GM08714 (cell line): ENCODE data around the gene PCBP4.
A peak's percentile ranks its signal among the peaks of the same experiment; 100 is the strongest.
"Not testable (repeated sequence)": the region's sequence is repeated elsewhere in the genome, so short reads cannot be mapped to it uniquely, and the experiment has no call there.

ENCODE experiments used
- H3K4me3 ChIP-seq: fragments of 200-500 bp; sonication (Bioruptor generic); 2 replicates; pipeline ENCODE4 v1.5.1; 2014; ENCODE audit warnings: mild to moderate bottlenecking, low read length, inconsistent platforms
- ZNF274 ChIP-seq: IDR thresholded peaks from 2 replicates; pipeline ENCODE4 v1.6.1; 2012; ENCODE audit warnings: mild to moderate bottlenecking, low read depth, low read length

The PCBP4 gene

DNA sequence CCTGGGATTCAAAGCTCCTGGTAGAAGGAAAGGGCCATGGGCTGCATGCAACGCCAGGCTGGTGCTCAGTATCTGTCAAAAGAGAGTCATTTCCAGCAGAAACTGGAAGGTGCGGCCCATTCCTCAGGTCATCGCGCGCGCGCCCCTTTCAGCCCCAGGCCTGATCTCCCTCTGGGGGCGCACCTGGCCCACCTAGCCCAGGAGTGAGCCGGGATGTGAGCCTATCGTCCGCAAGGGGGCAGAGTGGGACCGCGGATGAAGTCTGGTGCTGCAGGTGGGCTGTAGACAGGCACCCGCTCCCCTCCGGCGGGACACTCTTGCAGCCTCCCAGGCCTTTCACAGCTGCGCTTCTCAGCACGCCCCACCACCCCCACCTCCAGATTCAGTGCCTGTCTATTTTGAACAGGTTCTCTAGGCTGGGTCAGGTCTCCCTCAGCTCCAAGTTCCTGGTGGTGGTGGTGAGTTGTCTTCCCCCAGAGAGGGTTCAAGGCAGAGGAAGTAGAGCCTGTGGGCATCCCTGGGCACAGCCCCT, 34.3 kb upstream of the PCBP4 start:
- TF ChIP-seq ZNF274: no peak
- H3K4me3 ChIP-seq: no peak overlapping the region

DNA sequence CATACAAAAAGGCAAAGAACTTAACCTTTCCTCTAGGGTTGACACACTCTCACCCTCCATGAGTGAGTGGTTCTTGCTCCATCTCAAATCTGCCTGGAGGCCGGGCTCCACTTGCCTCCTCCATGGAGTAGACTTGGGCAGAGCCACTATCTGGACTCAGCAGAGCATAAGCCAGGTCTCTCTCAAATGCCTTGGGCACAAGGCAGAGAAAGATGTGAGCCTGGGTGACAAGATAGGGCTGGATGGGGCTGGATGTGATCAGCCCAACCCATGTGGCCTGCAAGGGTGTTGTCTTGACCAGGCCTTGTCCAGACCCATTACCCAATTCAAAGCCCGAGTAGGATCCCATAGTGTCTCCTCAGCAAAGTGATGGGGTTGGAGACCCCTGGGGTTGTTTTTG, 32.6 kb upstream of the PCBP4 start:
- H3K4me3 ChIP-seq: no peak overlapping the region
- TF ChIP-seq ZNF274: no peak

DNA sequence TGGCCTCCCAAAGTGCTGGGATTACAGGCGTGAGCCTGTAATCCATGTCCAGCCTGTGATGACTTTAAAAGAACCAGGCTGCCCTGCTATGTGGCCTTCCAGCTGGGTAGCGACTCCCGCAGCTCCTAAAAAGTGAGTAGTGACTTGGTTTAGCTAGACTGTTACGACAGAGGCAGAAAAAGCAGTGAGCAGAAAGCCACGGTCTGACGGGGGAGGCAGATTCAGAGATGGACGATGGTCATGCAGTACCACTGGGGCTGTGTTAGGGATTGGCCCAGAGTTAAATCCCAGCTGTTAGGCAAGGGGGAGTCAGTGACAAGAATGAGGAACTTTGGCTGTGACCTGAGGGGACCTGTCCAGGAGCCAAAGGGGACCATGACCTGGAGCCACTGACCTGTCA, 31.5 kb upstream of the PCBP4 start:
- TF ChIP-seq ZNF274: no peak
- H3K4me3 ChIP-seq: no peak overlapping the region

DNA sequence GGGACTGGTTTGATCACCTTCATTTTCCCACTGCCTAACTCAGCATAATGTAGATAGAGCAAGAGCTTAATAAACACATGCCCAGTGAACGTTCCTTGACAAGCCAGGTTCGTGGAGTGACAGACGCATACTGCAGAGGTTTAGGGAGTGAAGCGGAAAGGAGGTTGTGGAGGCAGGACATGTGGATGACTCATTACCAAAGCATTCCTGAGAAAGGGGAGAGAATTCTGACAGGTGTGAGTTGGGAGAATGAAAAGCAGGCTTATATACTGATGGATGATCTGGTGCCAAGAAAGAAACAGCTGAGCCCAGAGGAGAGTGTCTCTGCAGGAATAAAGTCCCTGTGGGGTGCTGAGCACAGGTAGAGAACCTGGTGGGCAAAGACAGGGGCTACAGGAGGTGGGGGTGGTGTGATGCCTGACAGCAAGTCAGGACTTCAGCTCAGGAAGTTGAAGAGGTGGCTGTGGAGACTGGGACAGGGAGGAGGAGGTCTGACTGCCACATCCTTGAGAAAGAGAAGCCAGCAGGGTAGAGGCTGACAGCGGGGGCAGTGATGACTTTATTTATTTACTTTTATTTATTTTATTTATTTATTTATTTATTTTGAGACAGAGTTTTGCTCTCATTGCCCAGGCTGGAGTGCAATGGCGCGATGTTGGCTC, 30.8 kb upstream of the PCBP4 start:
- H3K4me3 ChIP-seq: no peak overlapping the region
- TF ChIP-seq ZNF274: no peak

DNA sequence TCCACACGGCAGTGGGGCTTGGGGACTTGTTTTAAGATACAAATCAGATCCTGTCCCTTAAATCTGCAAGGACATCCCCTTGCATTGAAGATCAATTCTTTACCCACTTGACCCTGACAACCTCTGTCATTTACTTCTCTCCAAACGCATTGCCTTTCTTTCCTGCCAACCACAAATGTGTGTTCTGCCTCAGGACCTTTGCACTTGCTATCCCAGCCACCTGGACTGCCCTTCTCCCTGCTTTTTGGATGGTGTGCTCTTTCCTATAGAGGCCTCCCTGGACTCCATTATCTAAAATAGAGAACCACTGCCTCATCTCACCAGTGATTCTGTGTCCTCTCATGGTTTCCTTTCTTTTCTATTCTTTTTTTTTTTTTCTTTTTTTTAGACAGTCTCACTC, 29.9 kb upstream of the PCBP4 start:
- TF ChIP-seq ZNF274: no peak
- H3K4me3 ChIP-seq: no peak overlapping the region

DNA sequence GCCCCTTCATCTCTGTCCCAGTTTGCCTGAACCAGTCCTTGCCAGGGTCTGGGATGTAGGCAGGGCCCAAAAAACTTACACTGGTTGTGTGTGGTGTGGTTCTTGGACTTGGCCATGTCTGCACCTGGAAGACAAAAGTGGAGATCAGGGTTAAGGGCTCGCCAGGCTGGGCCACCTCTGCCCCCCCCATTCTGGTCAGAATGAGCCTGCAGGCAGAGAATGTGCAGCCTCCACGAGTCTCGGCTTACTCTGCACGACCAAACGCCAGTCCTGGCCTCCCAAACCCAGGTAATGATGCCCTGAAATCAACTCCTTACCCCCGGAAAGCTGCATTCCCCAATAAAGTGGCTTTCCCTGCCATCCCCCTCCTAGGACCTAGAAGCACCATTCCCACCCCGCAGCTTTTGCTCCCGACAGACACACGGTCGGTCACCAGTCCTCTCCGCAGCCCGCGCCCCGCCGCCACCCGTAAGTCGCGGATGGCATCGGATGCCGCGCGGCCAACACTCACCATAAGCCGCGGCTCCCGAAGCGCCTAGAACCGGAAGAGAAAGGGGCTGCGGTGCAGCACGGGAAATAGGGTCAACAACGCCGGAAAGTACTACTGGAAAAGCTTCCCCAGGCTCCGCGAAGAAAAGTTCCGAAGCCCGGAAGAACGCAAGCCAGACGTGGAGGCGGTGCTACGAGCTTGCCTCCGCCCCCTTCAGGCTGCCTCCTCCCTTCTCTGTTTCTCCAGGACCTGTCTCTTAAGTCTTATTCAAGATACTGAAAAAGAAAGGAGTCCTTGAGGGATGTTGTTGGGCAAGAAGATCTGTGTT, 28.3 kb upstream of the PCBP4 start, which contains the start of gene RPL29:
RPL29 (minus strand) TSS at position 550 of the 818 bp plus-strand sequence; CDS start at position 116, 434 bp downstream.
- peak within 1 kb of the TSS; percentile 80 for H3K4me3 ChIP-seq
- TF ChIP-seq ZNF274: no peak

DNA sequence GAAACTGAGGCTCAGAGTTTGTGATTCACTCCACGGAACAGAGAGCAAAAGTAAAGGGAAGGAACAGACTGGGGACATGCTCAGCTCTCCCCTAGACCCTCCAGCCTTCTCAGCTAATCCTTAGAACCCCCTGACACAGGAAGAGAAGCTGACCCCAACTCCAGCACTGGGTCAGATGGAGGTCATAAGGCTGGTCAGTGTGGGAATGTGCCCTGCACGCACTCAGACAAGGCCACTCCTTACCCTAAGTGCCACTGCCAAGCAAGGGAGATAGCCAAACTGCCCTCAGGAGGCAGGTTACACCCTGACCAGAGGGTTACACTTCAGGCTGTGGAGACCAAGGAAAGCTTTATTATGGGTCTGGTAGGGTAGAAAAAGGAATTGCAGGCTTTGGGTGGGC, 27.3 kb upstream of the PCBP4 start:
- no peak for TF ChIP-seq ZNF274
- H3K4me3 ChIP-seq: peak overlapping the region; percentile 80

DNA sequence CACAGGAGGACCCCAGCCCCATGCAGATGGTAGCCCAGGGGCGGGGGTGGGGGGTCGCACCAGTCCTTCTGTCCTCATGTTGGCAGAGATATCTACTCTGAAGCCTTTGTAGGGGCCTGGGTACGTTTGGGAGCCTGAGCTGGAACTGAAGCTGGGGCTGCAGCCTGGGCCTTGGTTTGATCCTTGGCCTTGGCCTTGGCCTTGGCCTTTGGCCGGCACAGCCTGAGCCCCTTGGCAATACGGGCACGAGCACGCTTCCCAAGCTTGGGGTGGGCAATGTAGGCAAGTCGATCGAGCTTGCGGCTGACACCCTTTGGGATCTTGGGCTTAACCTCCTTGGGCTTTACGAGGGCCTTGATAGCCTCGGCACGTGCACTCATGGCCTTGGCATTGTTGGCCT, 26.4 kb upstream of the PCBP4 start:
- not testable (repeated sequence) for H3K4me3 ChIP-seq

DNA sequence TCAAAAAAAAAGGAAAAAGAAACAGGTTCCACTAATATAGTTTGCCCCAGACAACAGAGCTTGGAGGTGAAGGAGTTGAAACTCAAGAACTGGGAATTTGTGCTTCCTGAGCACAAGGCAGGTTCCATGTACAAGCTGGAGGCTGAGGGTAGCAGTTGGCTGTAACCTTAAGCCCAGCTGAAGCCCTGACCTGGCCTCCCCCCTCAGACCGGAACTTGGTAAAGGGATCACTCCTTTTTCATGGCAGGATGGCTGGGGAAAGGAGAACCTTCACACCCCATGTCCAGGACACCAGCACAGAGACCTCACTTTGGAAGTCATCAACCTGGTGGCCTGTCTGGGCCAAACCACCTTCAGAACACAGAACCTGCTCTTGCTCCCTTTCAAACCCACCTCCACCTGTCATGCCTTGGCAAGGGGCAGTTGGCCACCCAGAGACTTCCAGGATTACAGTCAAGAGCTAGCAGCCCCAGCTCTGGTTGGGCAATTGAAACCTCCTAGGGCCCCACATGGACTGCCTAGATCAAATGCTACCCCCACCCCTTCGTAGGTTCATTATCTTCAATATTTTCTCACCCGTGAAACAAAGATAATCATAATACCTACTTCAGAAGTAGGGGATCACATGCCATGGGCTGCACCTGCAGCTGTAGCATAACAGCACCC, 24.9 kb upstream of the PCBP4 start:
- no peak overlapping the region for H3K4me3 ChIP-seq
- TF ChIP-seq ZNF274: no peak

DNA sequence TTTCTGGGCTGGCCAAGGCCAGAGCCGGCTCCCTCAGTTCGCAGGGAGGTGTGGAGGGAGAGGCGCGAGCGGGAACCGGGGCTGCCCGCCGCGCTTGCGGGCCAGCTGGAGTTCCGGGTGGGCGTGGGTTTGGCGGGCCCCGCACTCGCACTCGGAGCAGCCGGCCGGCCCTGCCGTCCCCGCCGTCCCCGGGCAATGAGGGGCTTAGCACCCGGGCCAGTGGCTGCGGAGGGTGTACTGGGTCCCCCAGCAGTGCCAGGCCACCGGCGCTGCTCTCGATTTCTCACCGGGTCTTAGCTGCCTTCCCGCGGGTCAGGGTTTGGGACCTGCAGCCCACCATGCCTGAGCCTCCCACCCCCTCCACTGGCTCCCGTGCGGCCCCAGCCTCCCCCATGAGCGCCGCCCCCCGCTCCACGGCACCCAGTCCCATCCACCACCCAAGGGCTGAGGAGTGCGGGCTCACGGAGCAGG, 23.3 kb upstream of the PCBP4 start:
- not testable (repeated sequence) for H3K4me3 ChIP-seq

DNA sequence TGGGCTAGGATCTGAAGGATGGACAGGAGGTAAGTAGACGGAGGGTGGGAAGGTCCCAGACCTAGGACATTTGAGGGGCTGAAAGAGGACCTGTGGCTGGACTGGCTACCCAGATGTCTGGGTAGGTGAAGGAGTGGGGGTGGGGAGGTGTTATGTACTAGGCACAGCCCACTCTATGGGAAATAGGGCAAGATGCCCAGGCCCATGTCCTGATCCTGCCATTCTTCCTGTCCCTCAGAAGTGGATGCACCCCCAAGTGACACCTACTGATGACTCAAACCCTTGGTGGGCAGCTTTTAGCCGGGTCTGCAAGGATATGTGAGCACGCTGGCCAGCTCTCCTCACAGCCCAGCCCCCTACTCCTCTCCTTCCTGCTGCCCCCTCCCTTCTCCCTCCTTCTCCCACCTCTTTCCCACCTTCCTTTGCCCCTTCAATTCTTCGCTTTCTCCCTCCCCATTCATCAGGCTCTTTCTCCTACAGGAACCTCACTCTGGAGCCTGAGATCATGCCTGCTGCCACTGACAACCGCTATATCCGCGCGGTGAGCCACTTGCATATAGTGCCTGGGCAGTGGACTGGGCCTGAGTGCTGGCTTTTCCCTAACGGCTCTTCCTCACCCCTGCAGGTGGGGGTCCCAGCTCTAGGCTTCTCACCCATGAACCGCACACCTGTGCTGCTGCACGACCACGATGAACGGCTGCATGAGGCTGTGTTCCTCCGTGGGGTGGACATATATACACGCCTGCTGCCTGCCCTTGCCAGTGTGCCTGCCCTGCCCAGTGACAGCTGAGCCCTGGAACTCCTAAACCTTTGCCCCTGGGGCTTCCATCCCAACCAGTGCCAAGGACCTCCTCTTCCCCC, 21.3 kb upstream of the PCBP4 start:
- no peak for TF ChIP-seq ZNF274
- no peak overlapping the region for H3K4me3 ChIP-seq

DNA sequence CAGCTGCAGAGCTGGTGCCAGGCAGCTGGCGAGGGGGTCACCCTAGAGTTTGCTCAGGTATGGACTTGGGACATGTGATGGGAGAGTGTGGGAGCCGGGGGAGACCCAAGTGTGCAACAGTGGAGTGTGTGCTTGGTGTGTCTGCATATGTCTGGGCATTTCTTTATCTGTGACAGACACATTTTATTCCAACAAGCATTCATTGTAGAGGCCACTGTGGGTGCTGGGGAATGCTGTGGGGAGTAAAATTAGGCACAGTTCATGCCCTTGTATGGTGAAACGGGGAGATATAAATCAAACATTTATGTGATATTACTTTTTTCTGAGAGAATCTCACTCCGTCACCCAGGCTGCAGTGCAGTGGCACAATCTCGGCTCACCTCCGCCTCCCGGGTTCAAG, 20.3 kb upstream of the PCBP4 start:
- no peak for TF ChIP-seq ZNF274
- H3K4me3 ChIP-seq: no peak overlapping the region

DNA sequence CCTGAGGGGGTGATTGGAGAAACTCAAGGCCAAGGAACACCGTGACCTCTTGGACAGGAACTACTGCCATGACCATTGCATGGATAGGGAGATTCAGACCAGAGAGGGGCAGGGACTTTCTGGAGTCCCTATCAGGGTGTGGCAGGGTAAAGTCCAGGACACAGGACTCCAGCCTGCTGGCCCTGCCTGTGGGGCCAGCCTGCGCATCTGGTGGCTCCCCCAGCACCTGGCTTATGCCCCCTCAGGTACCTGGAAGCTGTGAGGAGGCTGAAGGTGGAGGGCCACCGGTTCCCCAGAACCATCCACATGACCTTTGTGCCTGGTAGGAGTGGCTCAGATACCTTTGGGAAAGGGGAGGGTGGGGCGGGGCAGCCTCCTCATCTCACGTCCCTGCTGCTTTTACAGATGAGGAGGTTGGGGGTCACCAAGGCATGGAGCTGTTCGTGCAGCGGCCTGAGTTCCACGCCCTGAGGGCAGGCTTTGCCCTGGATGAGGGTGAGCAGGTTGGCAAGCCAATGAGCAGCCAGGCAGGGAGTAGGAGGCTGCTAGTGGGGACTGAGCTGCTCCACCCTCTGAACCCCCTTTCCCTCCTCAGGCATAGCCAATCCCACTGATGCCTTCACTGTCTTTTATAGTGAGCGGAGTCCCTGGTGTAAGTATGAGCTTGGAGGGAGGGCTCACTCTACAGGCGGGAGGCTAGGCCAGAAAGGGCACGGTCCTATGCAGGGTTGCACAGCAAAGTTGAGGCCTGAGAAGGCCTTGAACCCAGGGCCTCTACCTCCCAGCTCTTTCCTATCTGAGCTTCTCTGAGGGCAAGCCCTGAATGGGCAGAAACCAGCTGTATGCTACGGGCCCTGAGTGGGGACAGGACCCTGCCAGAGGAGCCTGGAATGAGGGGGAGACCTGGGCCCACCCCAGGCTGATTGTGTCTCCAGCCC, 19.0 kb upstream of the PCBP4 start:
- H3K4me3 ChIP-seq: no peak overlapping the region
- TF ChIP-seq ZNF274: no peak
